Activated CD8-positive, alpha-beta memory T cell treated with anti-CD3 and anti-CD28 coated beads for 36 hours (primary cell): Measurements from ENCODE around the gene ARIH1. TPM values are rescaled to one million over a fixed set of nuclear protein-coding genes. Genes with fewer than 3 reads are reported as not detected.
"Not testable (repeated sequence)": the region's sequence is repeated elsewhere in the genome, so short reads cannot be mapped to it uniquely, and the experiment has no call there.

Experiments
- CTCF ChIA-PET: fragments of 350-600 bp; sonication (Branson Sonifier 250); formaldehyde crosslinking; loops from one replicate; lab custom pipeline; 2021; ENCODE audit warnings: antibody characterized with exemption; lab: Charles Lee
- POLR2A ChIA-PET: fragments of 350-600 bp; sonication (Branson Sonifier 250); formaldehyde crosslinking; loops from one replicate; lab custom pipeline; 2021; ENCODE audit warnings: antibody characterized with exemption; lab: Charles Lee
- total RNA-seq, 2 experiments: library from RNA; stranded (reverse); gene quantifications; one replicate each; pipeline ENCODE4 v1.2.3, GENCODE V29; 2021

The ARIH1 gene
- total RNA-seq, 2 experiments from 2014 or later, result 146 to 155 TPM

DNA sequence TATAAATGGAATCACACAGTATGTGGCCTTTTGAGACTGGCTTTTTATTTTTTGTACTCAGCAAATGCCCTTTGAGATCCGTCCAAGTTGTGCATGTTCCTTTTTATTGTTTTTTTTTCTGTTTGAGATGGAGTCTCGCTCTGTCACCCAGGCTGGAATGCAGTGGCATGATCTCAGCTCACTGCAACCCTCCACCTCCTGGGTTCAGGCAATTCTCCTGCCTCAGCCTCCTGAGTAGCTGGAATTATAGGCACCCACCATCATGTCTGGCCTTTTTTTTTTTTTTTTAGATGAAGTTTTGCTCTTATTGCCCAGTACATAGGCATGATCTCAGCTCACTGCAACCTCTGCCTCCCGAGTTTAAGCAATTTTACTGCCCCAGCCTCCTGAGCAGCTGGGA lies 152.0 kb downstream of the ARIH1 start:
- POLR2A ChIA-PET, result not testable (repeated sequence)
- CTCF ChIA-PET, result interaction anchor here (0.5 kb wide), 1 partner anchor 1814 kb away, joined by 4 read pairs; no protein-coding TSS in a partner anchor

GRCh38 chr15:72628249-72629067 lies 154.3 kb downstream of the ARIH1 start:
- POLR2A ChIA-PET, CTCF ChIA-PET: not testable (repeated sequence)

DNA sequence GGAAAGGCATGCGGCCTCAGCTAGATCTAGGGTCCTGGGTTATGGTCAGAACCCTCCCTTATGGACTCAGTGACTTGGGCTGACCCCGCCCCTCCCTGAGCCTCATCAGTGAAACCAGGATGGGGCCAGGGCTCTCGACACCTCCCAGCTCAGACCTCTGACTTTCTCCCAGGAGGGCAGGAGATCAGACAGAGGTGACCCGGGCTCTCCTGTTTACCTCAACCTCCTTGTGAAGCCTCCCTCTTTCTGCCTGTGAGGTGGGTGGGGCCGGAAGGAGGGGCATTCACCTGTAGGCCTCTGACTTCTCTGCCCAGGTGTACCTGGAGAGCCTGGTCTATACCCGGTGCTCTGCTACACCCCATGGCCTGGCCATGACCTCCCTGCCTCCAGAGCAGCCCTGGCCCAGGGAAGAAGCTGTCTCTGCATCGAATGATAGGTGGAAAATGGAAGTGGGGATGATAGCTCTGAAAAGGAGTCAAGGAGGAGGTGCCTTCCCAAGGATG lies 155.0 kb downstream of the ARIH1 start:
- POLR2A ChIA-PET, CTCF ChIA-PET: not testable (repeated sequence)

- POLR2A ChIA-PET, CTCF ChIA-PET: not testable (repeated sequence)
These were observed 162.6 kb downstream of the ARIH1 start for GRCh38 chr15:72636519-72637282.

GRCh38 chr15:72639759-72640483 lies 165.8 kb downstream of the ARIH1 start:
- CTCF ChIA-PET, POLR2A ChIA-PET: not testable (repeated sequence)

GRCh38 chr15:72642271-72642670 lies 168.1 kb downstream of the ARIH1 start:
- POLR2A ChIA-PET, CTCF ChIA-PET: not testable (repeated sequence)

- POLR2A ChIA-PET, result not testable (repeated sequence)
These were observed 174.6 kb downstream of the ARIH1 start for GRCh38 chr15:72648631-72649253.

More at GRCh38 chr15:72648631-72649253, 174.6 kb downstream of the ARIH1 start:
- CTCF ChIA-PET, result not testable (repeated sequence)

Other genes starting within 250 kb of the ARIH1 start
- gene PKM, start 243.1 kb upstream of the ARIH1 start, total RNA-seq, result 1,000 to 10,000 TPM; 2,552 to 2,669 TPM
- gene PARP6, start 201.8 kb upstream of the ARIH1 start, total RNA-seq, result 10 to 100 TPM; 54.4 to 54.9 TPM
- under 1 TPM; 0.23 to 0.42 TPM for gene CELF6, start 154.2 kb upstream of the ARIH1 start, total RNA-seq
- 10 to 100 TPM; 68.2 to 72.5 TPM for gene HEXA, start 98.3 kb upstream of the ARIH1 start, total RNA-seq
- not detected for gene TMEM202, start 76.0 kb upstream of the ARIH1 start, total RNA-seq
- not detected for gene GOLGA6B, start 180.4 kb downstream of the ARIH1 start, total RNA-seq
- under 1 TPM; 0.17 to 0.32 TPM for gene HIGD2B, start 211.9 kb downstream of the ARIH1 start, total RNA-seq
- gene BBS4, start 211.9 kb downstream of the ARIH1 start, total RNA-seq, result 10 to 100 TPM; 13.4 to 16.6 TPM